Ureter (tissue), 1 donor: ENCODE results near the gene ARHGAP40. TPM values are rescaled to one million over a fixed set of nuclear protein-coding genes. Genes with fewer than 3 reads are reported as not detected.
"Not testable (repeated sequence)": the region's sequence is repeated elsewhere in the genome, so short reads cannot be mapped to it uniquely, and the experiment has no call there.

Experiments used
- DNase-seq: peaks from one replicate; pipeline ENCODE4 v3.0.0-alpha.2; 2020; ENCODE audit warnings: low spot score
- total RNA-seq: library from RNA; stranded (reverse); gene quantifications from one replicate; pipeline ENCODE4 v1.2.4, GENCODE V29; 2023
- donor health status: DM: yes; HTN: yes; CAD: no.

The ARHGAP40 gene
- total RNA-seq, 1 donor from 2014 or later, result 17.9 TPM

GRCh38 chr20:38588303-38588702, 13.3 kb upstream of the ARHGAP40 start:
- DNase-seq, result peak; percentile 22

DNA sequence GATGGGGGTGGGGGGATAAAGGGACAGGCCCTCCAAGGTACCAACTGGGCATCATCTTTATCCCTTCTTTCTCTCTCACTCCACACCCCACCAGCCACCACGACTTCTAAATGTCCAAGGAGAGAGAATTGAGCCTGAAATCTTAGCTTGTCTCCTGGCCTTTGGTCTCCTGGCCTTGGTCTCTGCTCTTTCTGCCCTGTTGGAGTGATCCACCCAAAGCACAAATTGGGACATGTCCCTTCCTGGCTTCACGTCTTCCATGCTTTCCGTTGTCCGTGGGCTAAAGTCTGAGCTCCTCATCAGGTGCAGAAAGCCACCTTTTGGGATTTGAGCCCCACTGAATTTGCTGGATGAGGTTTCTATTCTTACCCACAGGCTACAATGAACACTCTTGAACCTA, 12.3 kb upstream of the ARHGAP40 start:
- DNase-seq, result no peak

DNA sequence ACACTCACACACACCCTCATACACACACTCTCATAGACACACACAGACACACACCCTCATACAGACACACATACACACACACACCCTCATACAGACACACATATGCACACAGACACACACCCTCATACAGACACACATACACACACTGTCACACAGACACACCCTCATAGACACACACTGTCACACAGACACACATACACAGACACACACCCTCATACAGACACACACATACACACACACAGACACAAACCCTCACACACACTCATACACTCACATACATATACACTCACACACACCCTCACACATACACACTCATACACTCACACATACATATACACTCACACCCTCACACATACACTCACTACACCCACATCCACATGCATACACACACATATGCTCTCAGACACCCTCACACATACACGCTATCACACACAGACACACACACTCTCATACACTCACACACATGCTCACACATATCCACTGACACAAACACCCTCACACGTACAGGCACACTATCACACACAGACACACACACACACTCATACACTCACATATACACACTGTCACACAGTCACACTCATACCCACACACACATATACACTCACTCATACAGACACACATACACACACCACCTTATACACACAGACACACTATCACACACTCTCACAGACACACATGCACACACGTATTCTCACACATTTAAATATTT, 11.5 kb upstream of the ARHGAP40 start:
- DNase-seq, result peak; percentile 3

DNA sequence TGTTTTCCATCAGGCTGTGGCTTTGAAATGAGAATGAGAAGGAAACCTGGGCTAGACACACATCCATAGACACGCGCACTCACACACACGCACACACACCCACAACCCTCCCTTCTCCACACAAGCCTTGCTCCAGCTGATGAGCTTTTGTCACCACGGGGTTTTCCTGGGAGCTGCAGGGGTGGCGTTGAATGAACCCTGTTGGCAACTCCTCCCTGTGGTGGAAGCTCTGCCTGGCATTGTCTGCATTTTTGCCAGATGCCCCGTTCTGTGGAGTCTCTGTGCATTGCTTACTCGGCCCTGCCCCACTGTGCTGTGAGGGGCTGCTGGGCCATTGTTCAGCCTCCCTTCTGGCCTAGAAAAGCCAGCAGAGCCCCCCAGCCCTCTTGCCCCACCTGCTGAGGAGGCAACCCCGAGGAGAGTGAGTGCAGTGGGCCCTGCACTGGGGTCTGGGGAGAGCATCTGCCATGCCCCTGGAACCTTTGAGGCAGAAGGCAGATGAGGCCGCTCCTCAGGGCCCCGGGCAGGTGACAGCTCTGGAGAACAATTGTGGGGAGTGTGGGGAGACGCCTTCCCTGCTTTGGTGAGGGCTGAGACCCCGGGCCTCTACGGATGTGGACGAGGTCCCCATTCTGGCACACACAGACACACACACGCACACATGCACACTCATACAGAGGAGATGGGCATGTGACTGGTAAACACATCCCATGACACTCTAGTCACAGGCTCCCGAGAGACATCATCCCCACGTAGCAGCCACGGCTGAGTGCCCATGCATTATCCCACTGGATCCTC, 10.7 kb upstream of the ARHGAP40 start:
- peak; percentile 32 for DNase-seq

DNA sequence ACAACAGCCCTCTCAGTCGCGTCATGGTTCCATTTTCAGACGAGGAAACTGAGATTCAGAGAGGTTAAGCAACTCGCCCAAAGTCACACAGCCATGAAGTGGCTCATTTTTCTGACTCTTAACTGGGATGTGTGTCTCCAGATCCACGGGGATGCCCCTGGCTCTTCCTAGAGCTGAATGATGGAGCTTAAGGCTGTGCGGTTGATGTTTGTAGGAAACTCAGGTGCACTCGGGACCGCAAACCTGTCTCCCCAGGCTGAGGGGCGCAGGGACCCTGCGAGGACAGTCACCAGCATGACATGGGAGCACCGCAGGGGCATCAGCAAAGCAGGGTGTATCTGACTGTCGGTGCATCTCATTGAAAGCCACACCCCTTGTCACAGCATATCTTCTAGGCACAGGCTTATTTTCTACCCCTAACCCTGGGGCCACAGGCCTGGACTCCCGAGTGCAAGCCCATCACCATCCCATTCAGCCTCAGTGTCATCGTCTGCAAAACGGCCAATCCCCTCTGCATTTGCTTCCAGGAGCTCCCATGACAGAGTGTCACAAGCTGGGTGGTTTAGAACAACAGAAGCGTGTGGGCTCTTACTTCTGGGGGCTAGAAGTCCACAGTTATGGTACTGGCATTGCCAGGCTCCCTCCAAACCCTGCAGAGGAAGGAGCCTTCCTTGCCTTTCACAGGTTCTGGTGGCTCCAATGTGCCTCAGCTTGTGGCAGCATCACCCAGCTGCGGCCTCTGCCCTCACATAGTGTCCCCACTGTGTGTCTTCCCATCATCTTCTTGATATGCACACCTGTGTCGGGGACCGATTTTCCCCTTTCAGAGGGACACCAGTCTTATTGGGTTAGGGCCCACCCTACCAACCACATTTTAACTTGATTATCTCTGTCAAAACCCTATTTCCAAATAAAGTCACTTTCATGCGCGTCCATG, 9.9 kb upstream of the ARHGAP40 start:
- peak; percentile 26 for DNase-seq

GRCh38 chr20:38592411-38592790, 9.2 kb upstream of the ARHGAP40 start:
- peak; percentile 3 for DNase-seq

DNA sequence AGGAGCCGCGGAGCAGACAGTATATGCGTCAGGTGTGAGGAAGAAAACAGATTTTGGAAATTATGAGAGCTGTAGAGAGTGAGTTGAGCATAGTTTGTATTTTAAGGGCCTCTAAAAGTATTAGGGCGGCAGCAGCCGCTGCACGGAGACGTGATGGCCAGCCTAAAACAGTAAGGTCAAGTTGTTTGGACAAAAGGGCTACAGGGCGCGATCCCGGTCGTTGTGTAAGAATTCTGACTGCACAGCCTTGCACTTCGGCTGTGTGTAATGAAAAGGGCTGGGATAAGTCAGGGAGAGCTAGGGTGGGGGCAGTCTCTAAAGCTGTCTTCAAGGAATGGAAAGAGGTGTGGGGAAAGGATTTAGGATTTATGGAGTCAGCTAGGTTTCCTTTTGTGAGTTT, 7.3 kb upstream of the ARHGAP40 start:
- DNase-seq, result not testable (repeated sequence)

- DNase-seq, result not testable (repeated sequence)
These were observed 5.7 kb upstream of the ARHGAP40 start for GRCh38 chr20:38595886-38596285.

DNA sequence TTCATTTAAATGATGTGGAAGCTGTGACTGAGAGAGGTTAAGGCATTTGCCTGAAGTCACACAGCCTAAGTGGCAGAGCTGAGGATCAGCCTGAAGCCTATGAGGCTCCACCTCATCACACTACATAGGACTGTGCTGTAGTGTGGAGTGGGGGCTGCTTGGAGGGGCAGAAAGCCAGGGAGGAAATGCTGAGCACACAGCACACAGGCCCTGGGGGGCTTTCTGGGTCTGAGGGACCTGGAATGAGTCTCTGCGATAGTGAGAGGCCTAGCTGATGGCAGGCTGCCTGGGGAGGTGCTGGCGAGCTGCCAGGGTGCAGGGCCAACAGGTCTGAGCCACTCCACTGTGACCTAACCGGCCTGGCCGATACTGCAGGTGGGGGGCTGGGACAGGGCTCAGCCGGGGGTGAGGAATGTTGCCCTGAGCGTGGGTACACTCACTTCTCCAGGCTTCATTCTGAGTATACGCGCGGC, 2.2 kb upstream of the ARHGAP40 start:
- peak; percentile 78 for DNase-seq

DNA sequence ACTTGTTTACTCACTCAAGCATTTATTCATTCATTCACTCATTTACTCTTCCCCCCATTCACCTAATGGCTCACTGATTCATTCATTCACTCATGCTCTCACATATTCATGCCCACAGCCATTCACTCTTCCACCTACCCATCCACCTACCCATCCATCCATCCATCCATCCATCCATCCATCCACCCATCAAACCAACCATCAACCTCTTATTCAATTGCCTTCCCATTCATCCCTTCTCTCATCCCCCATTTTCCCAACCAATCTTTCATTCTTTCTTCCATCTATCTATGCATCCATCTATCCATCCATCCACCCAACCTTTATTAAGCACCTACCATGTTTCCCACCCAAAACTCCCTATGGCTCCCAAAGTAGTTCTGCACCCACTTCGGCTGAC, 1.6 kb upstream of the ARHGAP40 start:
- DNase-seq, result no peak

GRCh38 chr20:38602185-38602581, 574 bp downstream of the ARHGAP40 start:
- DNase-seq, result no peak

- no peak for DNase-seq
These were observed 1.7 kb downstream of the ARHGAP40 start for GRCh38 chr20:38603286-38603685.

DNA sequence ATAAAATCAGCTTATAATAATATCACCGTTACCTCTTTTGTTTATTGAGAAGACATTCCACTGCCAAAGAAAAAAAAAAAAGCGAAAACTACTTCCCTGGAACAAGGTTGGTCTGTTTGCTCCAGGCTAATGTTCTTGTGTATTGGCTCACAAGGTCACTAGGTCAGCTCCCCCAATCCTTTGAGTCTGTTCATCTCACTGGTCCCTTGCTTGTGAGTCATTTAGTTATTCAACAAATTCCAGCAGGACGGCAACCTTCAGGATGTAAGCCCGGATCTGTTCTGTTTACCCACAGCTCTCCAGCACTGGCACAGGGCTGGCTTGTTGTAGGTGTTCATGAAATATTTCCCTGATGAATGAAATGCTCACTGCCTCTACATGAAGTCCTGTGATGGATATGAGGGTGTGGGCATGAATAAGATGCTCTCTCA, 3.3 kb downstream of the ARHGAP40 start:
- DNase-seq, result no peak

DNA sequence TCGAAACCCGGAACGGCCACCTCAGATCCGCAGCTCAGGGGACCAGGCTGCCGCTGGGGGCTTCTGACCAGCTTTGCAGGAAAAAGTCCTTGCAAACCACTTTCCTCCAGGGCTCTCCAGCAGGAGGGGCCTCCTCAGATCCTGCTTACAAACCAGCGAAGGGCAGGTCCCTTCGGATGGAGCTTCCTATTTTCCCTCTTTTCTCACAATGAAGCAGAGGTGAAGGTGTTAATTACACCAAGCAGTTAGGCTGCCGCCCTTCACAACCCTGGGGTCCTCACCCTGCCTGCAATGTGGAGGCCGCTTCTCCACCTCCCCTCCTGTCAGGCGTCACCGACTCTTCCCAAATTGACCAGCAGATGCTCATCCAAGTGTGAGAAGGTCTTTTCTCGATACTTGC, 5.7 kb downstream of the ARHGAP40 start:
- DNase-seq, result no peak

DNA sequence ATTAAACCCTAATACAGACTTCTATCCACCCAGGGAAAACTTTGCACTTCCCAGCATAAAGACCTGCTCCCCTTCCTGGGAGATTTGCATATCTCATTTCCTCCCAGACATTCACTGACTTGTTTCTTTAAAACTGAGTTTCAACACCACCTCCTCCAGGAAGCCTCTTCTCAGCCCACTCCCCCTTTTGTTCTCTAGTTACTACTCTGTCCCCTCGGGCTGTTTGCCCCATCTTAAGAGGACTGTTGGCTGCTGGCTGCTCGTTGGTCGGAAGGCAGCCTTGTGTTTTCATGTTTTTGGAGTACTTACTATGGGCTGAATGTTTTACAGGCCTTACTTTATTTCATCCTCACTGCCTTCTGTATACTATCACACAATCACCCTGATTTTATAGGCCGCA, 6.6 kb downstream of the ARHGAP40 start:
- DNase-seq, result no peak

- no peak for DNase-seq
These were observed 8.2 kb downstream of the ARHGAP40 start for GRCh38 chr20:38609815-38610214.

DNA sequence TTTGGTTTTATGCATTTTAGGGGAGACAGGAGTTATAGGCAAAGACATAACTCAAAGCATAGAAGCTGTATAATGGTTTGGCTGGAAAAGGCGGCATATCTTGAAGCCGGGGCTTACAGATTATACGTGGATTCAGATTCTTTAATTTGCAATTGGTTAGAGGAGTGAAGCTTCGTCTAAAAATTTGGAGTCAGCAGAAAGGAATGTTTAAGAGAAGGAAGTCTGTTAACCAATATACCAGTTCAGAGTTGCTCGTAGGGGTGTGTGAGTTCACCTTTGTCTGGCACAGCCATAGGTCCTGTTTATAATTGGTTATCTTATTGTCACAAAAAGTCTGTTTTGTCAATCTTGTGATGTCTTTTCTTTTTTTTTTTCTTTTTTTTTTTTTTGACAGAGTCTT, 8.9 kb downstream of the ARHGAP40 start:
- no peak for DNase-seq

- no peak for DNase-seq
These were observed 11.3 kb downstream of the ARHGAP40 start for GRCh38 chr20:38612751-38613515.

DNA sequence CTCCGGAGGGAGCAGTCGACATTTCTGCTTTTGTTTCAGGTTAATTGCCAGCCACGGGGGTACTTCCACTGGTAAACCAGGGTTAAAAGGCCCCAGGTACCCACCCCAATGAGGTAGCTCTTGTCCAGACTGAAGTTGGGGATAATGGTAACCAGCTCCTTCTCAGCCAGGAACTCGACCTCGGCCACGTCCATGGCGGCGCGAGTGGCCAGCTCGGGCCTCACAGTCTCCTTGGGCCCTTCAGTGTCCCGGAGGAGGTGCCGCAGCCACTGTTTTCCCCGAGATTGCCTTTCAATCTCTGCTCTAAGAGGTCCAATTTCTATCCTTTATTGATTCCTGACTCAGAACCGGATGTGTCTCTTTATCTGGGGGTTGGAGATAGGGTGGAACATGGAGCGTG, 13.7 kb downstream of the ARHGAP40 start:
- DNase-seq, result no peak

DNA sequence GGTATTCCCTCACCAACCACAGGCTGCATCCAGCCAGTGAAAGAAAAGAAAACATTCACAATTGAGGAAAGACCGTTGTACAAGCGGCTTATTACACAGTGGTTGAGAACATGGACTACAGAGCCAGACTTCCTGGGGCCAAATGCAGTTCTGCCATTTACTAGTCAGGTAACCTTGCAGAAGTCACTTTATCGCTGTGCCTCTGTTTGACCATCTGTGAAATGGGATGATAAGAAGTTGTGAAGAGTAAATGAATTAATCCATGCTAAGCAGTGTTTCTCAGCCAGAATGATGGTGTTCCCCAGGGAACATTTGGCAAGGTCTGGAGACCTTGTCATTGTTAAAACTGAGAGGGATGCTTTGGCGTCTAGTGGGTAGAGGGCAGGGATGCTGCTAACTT, 14.8 kb downstream of the ARHGAP40 start:
- no peak for DNase-seq
